Measurements from ENCODE around the gene EXOC7. TPM values are rescaled to one million over a fixed set of nuclear protein-coding genes. Genes with fewer than 3 reads are reported as not detected.

The EXOC7 gene
- total and polyA plus RNA-seq, 2 of the 4 experiments (the other 2 are of a cell fraction), result 85.9 to 118 TPM

- in situ Hi-C loops (cut with MboI; ENCODE audit: low sequenced_read_pairs) (loop anchor here (5.0 kb wide), 1 partner anchor 163 kb away; no protein-coding TSS in a partner anchor), dilution Hi-C loops (cut with HindIII; ENCODE audit: low sequenced_read_pairs, unreplicated experiment) (no loop called here), intact Hi-C loops (cut with micrococcal nuclease) (no loop called here)
- no peak overlapping the region for H3K9ac ChIP-seq (ENCODE audit: low read depth, low read length)
- BruUV-seq (replicated peaks), result no TSS peak
- H2AK5ac ChIP-seq (ENCODE audit: low read depth, low read length), result no peak overlapping the region
- H4K5ac ChIP-seq (ENCODE audit: low read depth, low read length), result no peak overlapping the region
- no peak overlapping the region for H3K23ac ChIP-seq (ENCODE audit: low read depth, low read length)
- H3K9me3 ChIP-seq (ENCODE audit: control insufficient read depth, insufficient read depth, low read length), result no peaks in the 10 kb centered on the region
- no peak overlapping the region for H4K91ac ChIP-seq (ENCODE audit: insufficient read depth, low read depth, low read length)
- peak overlapping the region; percentile 67 for H2AFZ ChIP-seq (replicated peaks; ENCODE audit: low read length, poor library complexity)
- H2BK120ac ChIP-seq (ENCODE audit: low read depth, low read length), result no peak overlapping the region
- no peak overlapping the region for H4K8ac ChIP-seq (ENCODE audit: low read depth in 2 of 2, low read length in 2 of 2)
- no peak overlapping the region for H3K56ac ChIP-seq (ENCODE audit: extremely low read depth, insufficient read depth, low read length)
- WGBS, 2 experiments (ENCODE audit: extremely low coverage in 2 of 2, insufficient read length in 1 of 2), result 62% methylated on average over 9 of the region's 19 CpGs; no CpG with 5 or more reads in 1 of the 2 experiments
- H3K4me3 ChIP-seq (ENCODE audit: insufficient read depth, low read depth, low read length), result no peak overlapping the region
- H3K27me3 ChIP-seq (ENCODE audit: control insufficient read depth, insufficient read depth, low read length), result peaks cover 4% of the 10 kb centered on the region; the same call in 1 of the 2 replicates
- H2BK5ac ChIP-seq (ENCODE audit: low read depth, low read length, poor library complexity, severe bottlenecking), result no peak overlapping the region
- no peak overlapping the region for H3K4me2 ChIP-seq (ENCODE audit: low read depth, low read length)
- no peak overlapping the region for H2BK15ac ChIP-seq (ENCODE audit: low read depth, low read length)
- no peak overlapping the region for H3K4ac ChIP-seq (ENCODE audit: low read depth, low read length)
- ATAC-seq (ENCODE audit: low read depth) (no peak), DNase-seq (no peak)
- H3K36me3 ChIP-seq (ENCODE audit: control insufficient read depth, insufficient read depth, low read length), result no peaks in the 10 kb centered on the region
- H3K27ac ChIP-seq (ENCODE audit: insufficient read depth, low read length), result no peak overlapping the region
- H3K9me1 ChIP-seq (ENCODE audit: insufficient read depth, low read length), result no peaks in the 10 kb centered on the region
- ChIA-PET POLR2A (ENCODE audit: unreplicated experiment) (no interaction called here), CTCF (interaction anchor here (1.6 to 4.0 kb wide), 3 partner anchors 160 to 180 kb away, joined by 4 to 27 read pairs (median 6); no protein-coding TSS in a partner anchor)
- H3K79me1 ChIP-seq (ENCODE audit: low read depth in 1 of 2, low read length in 2 of 2), result no peaks in the 10 kb centered on the region
- peaks cover 3% of the 10 kb centered on the region; the same call in 1 of the 2 replicates for H3K4me1 ChIP-seq (ENCODE audit: control insufficient read depth, insufficient read depth, low read length)
- H2BK20ac ChIP-seq (ENCODE audit: low read depth, low read length), result no peak overlapping the region
- H4K20me1 ChIP-seq (ENCODE audit: insufficient read depth, low read length), result no peaks in the 10 kb centered on the region
- H3K14ac ChIP-seq (replicated peaks; ENCODE audit: low read depth, low read length), result no peak overlapping the region
- no peak overlapping the region for H2AK9ac ChIP-seq (replicated peaks; ENCODE audit: low read depth, low read length, poor library complexity)
- H3K18ac ChIP-seq (ENCODE audit: low read depth, low read length), result no peak overlapping the region
- TF ChIP-seq RFX5 (IDR thresholded peaks at IDR 0.05; ENCODE audit: low read depth, low read length) (no peak), BHLHE40 (IDR thresholded peaks at IDR 0.05; ENCODE audit: low read depth, low read length) (no peak), POLR2A (IDR thresholded peaks at IDR 0.05; ENCODE audit: low read depth, low read length) (no peak), FOS (IDR thresholded peaks at IDR 0.05; ENCODE audit: low read depth, low read length) (no peak), MAFK (IDR thresholded peaks at IDR 0.05; ENCODE audit: low read depth, low read length) (no peak), MXI1 (IDR thresholded peaks at IDR 0.05; ENCODE audit: borderline replicate concordance, low read depth, low read length) (no peak), MAZ (IDR thresholded peaks at IDR 0.05; ENCODE audit: borderline replicate concordance, low read depth, low read length) (no peak), RAD21 (IDR thresholded peaks at IDR 0.05; ENCODE audit: low read length) (no peak), ELK1 (IDR thresholded peaks at IDR 0.05; ENCODE audit: borderline replicate concordance, low read depth, low read length) (no peak), CTCF (conservative IDR thresholded peaks at IDR 0.05; ENCODE audit: low read depth, low read length) (no peak), CEBPB (IDR thresholded peaks at IDR 0.05; ENCODE audit: low read depth, low read length) (no peak), CHD1 (IDR thresholded peaks at IDR 0.05; ENCODE audit: low read depth, low read length) (no peak), RCOR1 (IDR thresholded peaks at IDR 0.05; ENCODE audit: insufficient replicate concordance, low read length) (no peak), NFE2L2 (IDR thresholded peaks at IDR 0.05; ENCODE audit: low read depth, low read length) (no peak), SMC3 (IDR thresholded peaks at IDR 0.05; ENCODE audit: low read depth, low read length) (no peak)
These were observed 16.1 kb upstream of the EXOC7 start for GRCh38 chr17:76119409-76120371.

Data from IMR-90 (cell line).